Measurements from ENCODE around the gene NUMB.

DNA sequence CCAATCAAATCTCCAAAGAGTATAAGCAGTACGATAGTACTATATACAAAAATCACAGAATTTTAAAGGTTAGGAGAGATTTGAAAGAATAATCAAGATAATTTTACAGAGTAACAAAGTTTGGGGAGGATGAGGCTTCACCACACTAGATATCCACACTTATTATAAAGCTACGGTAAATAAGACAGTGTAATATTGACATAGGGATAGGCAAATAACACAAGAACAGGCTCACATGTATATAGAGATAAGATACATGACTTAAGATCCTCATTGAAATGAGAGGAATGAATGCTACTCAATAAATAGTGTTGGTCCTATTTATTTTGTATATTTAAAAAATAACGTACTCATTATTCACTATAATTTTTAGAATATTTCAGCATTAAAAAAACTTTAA is 26.2 kb downstream of the NUMB start:
- TF ChIP-seq, protein P1, sequence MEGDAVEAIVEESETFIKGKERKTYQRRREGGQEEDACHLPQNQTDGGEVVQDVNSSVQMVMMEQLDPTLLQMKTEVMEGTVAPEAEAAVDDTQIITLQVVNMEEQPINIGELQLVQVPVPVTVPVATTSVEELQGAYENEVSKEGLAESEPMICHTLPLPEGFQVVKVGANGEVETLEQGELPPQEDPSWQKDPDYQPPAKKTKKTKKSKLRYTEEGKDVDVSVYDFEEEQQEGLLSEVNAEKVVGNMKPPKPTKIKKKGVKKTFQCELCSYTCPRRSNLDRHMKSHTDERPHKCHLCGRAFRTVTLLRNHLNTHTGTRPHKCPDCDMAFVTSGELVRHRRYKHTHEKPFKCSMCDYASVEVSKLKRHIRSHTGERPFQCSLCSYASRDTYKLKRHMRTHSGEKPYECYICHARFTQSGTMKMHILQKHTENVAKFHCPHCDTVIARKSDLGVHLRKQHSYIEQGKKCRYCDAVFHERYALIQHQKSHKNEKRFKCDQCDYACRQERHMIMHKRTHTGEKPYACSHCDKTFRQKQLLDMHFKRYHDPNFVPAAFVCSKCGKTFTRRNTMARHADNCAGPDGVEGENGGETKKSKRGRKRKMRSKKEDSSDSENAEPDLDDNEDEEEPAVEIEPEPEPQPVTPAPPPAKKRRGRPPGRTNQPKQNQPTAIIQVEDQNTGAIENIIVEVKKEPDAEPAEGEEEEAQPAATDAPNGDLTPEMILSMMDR (IDR thresholded peaks at IDR 0.05) = no peak
- no peak for TF ChIP-seq POLR2AphosphoS5 (IDR thresholded peaks at IDR 0.05)

Measured in esophagus muscularis mucosa (tissue), 3 donors.